ENCODE results near the gene TRAF2. TPM values are rescaled to one million over a fixed set of nuclear protein-coding genes. Genes with fewer than 3 reads are reported as not detected.
A peak's percentile ranks its signal among the peaks of the same experiment; 100 is the strongest.

The TRAF2 gene
- total RNA-seq, 4 donors from 2014 or later, result 5.0 to 10.8 (median 10.6) TPM

DNA sequence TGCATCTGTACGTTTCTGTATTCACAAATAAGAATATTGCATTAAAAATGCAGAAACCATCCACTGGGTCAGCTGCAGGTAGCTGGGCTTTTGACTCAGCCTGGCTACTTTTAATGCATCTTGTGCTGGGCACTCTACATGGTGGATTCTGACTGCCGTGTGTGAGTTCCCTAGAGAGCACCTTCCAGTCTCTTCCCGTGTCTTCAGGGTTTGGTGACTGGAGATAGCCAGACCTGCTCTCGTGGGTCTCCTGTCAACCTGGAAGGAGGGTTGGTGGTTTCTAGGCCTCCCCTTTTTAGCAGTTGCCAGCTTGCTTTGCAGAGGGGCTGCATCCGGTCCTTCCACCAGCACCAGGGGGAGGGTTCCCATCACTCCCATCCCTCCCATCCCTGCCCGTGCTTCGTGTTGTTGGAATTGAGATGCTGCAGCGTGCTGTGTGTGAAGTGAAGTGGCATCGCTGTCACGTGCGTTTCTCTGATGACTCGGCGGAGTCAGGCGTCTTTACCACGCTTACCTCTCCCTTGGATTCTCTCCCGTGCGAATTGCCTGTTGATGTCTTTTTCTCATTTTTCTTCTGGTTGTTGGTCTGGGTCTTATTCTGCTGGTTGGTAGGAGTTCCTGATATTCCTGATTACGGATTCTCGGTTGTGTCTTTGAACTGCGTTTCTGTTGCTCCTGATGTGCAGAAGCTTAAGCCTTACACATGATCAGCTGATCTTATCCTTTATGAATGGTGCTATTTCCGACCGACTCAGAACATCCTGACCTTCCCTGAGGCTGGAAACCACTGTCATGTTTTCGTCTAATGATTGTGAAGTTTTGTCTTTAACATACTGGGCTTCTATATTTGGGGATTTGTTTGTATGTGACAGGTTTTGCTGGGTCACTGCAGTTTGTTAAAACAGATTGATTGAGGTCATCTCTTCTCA, 41.3 kb downstream of the TRAF2 start:
- Histone ChIP-seq H3K27me3 (no peaks in the 10 kb centered on the region), H3K4me1 (no peaks in the 10 kb centered on the region), H3K4me3 (no peak overlapping the region), H3K36me3 (peaks cover 0 to 37% (median 13%) of the 10 kb centered on the region in 3 donors), H3K27ac (peak overlapping the region in 1 of 4 donors; percentile 3), H3K9me3 (no peaks in the 10 kb centered on the region)
- WGBS, 2 donors, result 70 to 79% methylated on average over 22 to 23 of the region's 23 CpGs
- no peak for DNase-seq (ENCODE audit: low spot score in 2 of 2)
- no peak for TF ChIP-seq CTCF (IDR thresholded peaks at IDR 0.05)
- no peak for TF ChIP-seq POLR2A (IDR thresholded peaks at IDR 0.05)
- TF ChIP-seq EP300 (IDR thresholded peaks at IDR 0.05), result no peak

- H3K36me3 ChIP-seq, result peaks cover 0 to 37% (median 13%) of the 10 kb centered on the region in 3 donors
- H3K4me1 ChIP-seq, result no peaks in the 10 kb centered on the region
- WGBS, 2 donors, result 76 to 77% methylated on average over 5 to 9 of the region's 9 CpGs
- no peak for DNase-seq (ENCODE audit: low spot score in 2 of 2)
- no peak overlapping the region for H3K4me3 ChIP-seq
- H3K9me3 ChIP-seq, result no peaks in the 10 kb centered on the region
- H3K27me3 ChIP-seq, result no peaks in the 10 kb centered on the region
- H3K27ac ChIP-seq, result peak overlapping the region in 1 of 4 donors; percentile 3
- TF ChIP-seq POLR2A (IDR thresholded peaks at IDR 0.05), result no peak
- no peak for TF ChIP-seq CTCF (IDR thresholded peaks at IDR 0.05)
- no peak for TF ChIP-seq EP300 (IDR thresholded peaks at IDR 0.05)
Measured at GRCh38 chr9:136928591-136928990, 42.3 kb downstream of the TRAF2 start.

GRCh38 chr9:136930014-136930413, 43.7 kb downstream of the TRAF2 start:
- TF ChIP-seq EP300 (IDR thresholded peaks at IDR 0.05) (no peak), CTCF (IDR thresholded peaks at IDR 0.05) (no peak), POLR2A (IDR thresholded peaks at IDR 0.05) (no peak)
- 96% methylated on average over 4 of the region's 4 CpGs for WGBS, 2 donors
- Histone ChIP-seq H3K4me1 (no peaks in the 10 kb centered on the region), H3K4me3 (no peak overlapping the region), H3K27me3 (no peaks in the 10 kb centered on the region), H3K27ac (no peak overlapping the region), H3K9me3 (no peaks in the 10 kb centered on the region), H3K36me3 (peaks cover 0 to 26% (median 13%) of the 10 kb centered on the region in 3 donors)
- no peak for DNase-seq (ENCODE audit: low spot score in 2 of 2)

- WGBS, 2 donors, result 97 to 100% methylated on average over 2 of the region's 2 CpGs
- no peak for TF ChIP-seq EP300 (IDR thresholded peaks at IDR 0.05)
- TF ChIP-seq POLR2A (IDR thresholded peaks at IDR 0.05), result no peak
- TF ChIP-seq CTCF (IDR thresholded peaks at IDR 0.05), result no peak
- Histone ChIP-seq H3K36me3 (peaks cover 0 to 10% (median 3%) of the 10 kb centered on the region in 3 donors), H3K27me3 (no peaks in the 10 kb centered on the region), H3K4me3 (no peak overlapping the region), H3K9me3 (no peaks in the 10 kb centered on the region), H3K27ac (no peak overlapping the region), H3K4me1 (no peaks in the 10 kb centered on the region)
- DNase-seq (ENCODE audit: low spot score in 2 of 2), result no peak
Measured at GRCh38 chr9:136931611-136932130, 45.4 kb downstream of the TRAF2 start.

DNA sequence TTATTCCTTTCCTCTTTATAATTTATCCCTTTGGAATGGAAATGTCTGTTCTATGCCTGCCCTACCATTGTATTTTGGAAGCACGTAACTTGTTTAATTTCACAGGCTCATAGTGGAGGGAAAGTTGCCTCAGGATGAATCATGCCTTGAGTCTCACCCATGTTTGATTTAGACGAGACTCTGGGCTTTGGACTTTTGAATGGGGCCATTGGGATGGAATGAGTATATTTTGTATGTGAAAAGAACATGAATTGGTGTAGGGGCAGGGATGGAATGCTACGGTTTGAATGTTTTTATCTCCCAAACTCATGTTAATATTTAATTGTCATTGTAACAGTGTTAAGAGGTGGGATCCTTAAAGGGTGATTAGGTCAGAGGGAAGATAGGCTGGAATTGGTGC, 48.0 kb downstream of the TRAF2 start:
- H3K27ac ChIP-seq, result no peak overlapping the region
- peaks cover 0 to 15% (median 0%) of the 10 kb centered on the region in 3 donors for H3K36me3 ChIP-seq
- H3K27me3 ChIP-seq, result no peaks in the 10 kb centered on the region
- TF ChIP-seq POLR2A (IDR thresholded peaks at IDR 0.05), result no peak
- no peak for TF ChIP-seq CTCF (IDR thresholded peaks at IDR 0.05)
- no peak for TF ChIP-seq EP300 (IDR thresholded peaks at IDR 0.05)
- DNase-seq (ENCODE audit: low spot score in 2 of 2), result no peak
- no peak overlapping the region for H3K4me3 ChIP-seq
- 87 to 92% methylated on average over 3 of the region's 3 CpGs for WGBS, 2 donors
- H3K9me3 ChIP-seq, result no peaks in the 10 kb centered on the region
- no peaks in the 10 kb centered on the region for H3K4me1 ChIP-seq

Data from tibial nerve (tissue), 4 donors.